ENCODE results near the gene CGRRF1. TPM values are rescaled to one million over a fixed set of nuclear protein-coding genes. Genes with fewer than 3 reads are reported as not detected.

CGRRF1 gene
- total RNA-seq, result 12.9 and 17.2 TPM in 2 replicates

DNA sequence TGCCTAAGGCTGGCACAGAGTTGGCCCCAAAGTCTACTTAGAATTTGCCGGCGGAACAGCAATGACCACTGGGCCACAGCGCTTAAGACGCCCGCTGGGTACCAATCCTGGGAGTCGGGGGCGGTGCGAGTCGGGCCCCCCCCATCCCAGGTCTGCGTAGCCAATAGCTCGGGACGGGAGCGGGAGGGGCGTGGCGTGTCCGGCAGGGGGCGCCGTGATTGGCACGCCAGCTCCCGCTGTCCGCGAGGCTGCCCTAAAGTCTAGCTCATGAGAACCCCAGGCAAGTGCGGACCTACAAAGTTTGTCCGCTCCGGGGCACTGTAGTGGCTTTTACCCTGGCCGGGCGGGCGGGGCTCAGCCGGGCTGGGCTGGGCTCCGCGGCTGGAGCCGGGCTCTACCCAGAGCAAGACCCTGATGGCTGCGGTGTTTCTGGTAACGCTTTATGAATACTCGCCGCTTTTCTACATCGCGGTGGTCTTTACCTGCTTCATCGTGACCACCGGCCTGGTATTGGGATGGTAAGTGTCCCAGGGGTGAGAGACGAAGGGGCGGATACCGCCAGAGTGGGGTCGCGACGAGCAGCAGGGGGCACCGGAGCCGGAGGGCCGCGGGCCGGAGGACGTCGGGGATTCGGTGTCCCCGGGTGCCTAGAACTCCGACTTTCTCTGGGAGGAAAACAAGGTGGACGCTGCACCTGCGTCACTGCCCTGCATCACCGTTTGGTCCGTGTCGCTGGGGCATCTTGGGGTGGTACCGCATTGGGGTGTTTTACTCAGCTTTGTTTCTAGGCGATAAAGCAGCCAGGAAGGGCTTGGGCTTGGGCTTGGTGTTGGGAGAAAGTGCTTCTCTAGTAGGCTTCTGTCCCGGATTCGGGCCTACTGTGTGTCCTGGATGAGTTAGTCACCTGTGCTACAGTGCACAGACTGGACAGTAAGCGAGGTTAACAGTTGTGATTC is at the start of gene CGRRF1:
TSS of gene CGRRF1 (plus strand) at position 361 of the 956 bp plus-strand sequence. CDS start at position 415, 54 bp downstream.

GRCh38 chr14:54488646-54489317 is 20.9 kb upstream of the CGRRF1 start, which contains the start of gene GMFB:
Gene GMFB (minus strand): TSS chr14:54488980. CDS start chr14:54488927, 53 bp downstream.

GRCh38 chr14:54566410-54567223 is 56.9 kb downstream of the CGRRF1 start, which contains the start of gene SAMD4A:
Gene SAMD4A (plus strand): TSS chr14:54567128. CDS start chr14:54567917, 789 bp downstream.

Other genes with a start within 250 kb of the CGRRF1 start
- 6.8 and 11.8 TPM in 2 replicates for gene CDKN3, start 112.9 kb upstream of the CGRRF1 start, total RNA-seq
- 101 and 156 TPM in 2 replicates for gene CNIH1, start 68.5 kb upstream of the CGRRF1 start, total RNA-seq
- gene GMFB, start 20.9 kb upstream of the CGRRF1 start, total RNA-seq, result 109 and 111 TPM in 2 replicates
- gene SAMD4A, start 57.2 kb downstream of the CGRRF1 start, total RNA-seq, result 57.9 and 65.6 TPM in 2 replicates